GM19099 (cell line): ENCODE data around the gene LCN10.

ENCODE experiments used
- POLR2A ChIP-seq: IDR thresholded peaks from 3 replicates; pipeline ENCODE4 v1.6.1; 2011; ENCODE audit warnings: low read depth; ENCODE audit not compliant: insufficient read length; ENCODE audit errors: extremely low read depth

Gene LCN10

DNA sequence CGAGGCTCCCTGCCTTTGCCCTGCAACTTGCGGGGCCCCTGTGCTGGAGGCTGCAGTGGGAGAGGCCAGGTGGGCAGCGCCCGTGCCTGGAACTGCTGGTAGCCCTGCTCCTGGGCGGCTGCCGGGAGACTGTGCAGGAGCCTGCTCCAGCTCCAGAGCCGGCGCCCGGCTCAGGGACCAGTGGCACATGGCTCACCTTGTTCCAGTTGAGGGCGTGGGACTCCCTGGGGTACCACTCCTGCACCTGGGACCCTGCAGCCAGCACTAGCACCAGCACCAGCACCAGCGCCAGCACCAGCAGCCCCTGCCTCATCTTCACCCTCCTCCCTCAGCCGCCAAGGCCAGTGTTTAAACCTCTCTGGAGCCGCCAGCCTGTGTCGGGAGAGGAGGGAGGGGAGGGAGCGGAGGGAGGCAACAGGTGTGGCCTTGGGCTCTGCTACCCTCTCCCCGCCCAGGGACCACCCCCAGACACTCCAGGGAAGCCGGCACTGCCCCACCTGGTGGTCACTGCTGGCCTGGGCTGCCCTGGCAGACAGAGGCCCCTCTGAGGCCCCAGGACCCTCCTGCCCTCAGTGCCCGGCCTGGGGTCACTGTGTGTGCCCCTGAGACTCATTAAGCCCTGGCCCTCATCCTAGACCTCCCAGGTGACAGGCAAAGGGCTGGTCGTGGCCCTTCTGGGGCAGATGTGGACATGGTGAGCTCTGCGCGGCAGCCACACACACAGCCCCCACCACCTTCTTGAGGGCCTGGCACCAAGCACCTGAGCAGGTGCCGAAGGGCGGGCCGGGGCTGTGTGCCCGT, at the start of gene LCN10:
TSS of gene LCN10 (minus strand) at position 350 of the 801 bp plus-strand sequence. CDS start at position 313, 37 bp downstream.
- no peak for TF ChIP-seq POLR2A

DNA sequence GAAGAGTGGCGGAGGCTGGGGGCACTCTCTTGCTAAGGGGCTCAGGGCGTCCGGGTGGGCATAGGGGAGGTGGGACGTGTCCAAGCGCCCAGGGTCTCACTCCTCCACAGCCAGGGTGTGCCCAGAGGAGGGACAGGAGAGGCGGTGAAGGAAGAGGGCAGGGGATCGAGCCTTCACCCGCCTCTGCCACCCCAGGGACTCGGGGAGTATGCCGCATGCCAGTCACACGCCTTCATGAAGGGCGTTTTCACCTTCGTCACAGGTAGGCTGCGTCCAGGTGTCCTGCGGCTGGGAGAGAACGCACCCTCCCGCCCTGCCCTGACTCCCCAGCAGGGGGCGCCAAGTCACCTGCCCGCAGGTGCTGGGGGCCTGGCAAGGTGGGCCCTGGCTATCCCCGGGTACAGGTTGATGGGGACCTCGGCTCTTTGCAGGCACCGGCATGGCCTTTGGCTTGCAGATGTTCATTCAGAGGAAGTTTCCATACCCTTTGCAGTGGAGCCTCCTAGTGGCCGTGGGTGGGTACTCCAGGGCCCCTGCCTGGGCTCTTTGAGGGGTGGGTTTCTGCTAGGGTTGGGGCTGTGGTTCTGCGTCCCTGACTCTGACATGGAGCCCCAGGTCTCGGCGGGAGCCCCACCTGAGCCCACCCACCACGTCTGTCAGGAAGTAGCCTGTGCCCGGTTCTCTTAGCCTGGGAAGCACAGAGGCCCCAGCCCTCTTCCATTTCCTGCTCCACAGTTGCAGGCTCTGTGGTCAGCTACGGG, 49.0 kb upstream of the LCN10 start:
- TF ChIP-seq POLR2A, result no peak

- peak; percentile 71 for TF ChIP-seq POLR2A
These were observed 48.1 kb upstream of the LCN10 start, which contains the start of gene TMEM141 for GRCh38 chr9:136790640-136791515. TMEM141 (plus strand) TSS chr9:136791344; CDS start chr9:136791371, 27 bp downstream.

- no peak for TF ChIP-seq POLR2A
These were observed 46.8 kb upstream of the LCN10 start for GRCh38 chr9:136789523-136789937.

DNA sequence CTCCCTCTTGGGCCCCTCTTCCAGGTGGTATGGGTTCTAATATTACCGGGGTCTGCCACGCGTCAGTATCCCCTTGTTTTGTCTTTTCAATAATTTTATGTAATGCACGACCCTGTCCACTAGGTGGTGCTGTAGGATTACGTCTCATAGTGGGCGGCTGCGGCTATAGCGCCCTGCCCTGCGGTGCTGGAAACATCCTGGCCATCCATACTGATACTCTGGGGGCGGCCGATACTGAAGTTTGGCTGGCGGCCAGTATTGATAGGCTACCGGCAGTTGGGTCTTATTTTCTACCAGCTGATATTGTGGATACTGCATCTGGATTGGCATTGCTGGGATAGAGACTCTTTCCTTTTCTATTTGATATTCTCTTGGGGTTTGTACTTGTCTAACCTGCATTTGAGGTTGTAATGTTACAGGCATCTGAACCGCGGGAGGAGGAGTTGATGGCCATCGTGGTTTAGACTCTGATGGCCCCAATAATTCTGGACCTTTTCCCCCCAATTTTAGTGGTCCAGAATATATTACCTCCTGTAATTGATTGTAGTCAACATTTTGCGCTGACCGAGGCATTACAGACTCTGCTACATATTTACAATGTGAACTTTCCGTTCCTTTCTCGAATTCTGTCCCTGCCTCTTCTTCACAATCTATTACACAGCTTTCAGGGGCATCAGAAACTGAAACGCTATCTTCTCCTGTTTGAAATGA, 45.1 kb upstream of the LCN10 start:
- TF ChIP-seq POLR2A, result no peak

GRCh38 chr9:136786451-136786850, 43.7 kb upstream of the LCN10 start:
- TF ChIP-seq POLR2A, result no peak

- TF ChIP-seq POLR2A, result no peak
These were observed 42.2 kb upstream of the LCN10 start for GRCh38 chr9:136784997-136785361.

DNA sequence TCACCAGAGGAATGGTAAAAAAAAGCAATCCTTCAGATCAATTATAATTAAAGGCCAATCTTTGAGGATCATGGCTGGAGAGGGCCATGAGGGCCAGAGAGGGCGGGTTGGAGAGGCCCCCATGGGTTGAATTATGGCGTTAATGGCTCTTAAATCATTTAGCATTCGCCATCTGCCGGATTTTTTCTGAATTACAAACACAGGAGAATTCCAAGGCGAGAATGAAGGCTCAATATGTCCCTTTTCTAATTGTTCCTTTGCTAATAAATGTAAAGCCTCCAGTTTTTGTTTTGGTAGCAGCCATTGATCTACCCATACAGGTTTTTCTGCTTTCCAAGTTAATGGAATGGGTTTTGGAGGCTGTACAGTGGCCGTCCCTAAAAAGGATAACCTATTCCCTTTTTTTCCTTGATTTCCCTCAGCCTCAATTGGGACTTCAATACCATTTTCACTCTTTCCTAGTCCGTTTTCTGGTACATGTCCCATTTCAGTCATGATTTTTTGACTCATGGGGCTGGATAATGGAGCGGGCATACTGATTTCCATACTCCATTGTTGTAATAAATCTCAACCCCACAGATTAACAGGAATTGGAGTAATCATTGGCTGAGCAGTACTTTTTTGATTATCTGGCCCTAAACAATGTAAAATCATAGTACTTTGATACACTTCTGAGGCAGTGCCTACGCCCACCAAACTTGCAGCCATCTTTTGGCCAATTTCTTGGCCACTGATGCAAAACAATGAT, 41.7 kb upstream of the LCN10 start:
- no peak for TF ChIP-seq POLR2A

DNA sequence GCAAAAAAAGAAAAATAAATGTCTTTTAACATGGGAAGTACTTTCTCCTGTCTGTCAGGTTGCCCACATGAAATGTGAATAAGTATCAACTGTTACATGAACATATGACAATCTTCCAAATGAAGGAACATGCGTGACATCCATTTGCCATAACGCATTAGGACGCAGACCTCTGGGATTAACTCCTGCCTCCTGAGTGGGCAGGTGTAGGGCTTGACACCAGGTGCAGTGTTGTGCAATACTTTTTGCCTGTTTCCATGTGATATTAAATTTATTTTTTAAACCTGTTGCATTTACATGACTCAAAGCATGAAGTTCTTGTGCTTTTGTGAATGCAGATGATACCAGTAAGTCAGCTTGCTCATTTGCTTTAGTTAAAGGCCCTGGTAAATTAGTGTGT, 39.7 kb upstream of the LCN10 start:
- TF ChIP-seq POLR2A, result no peak

- TF ChIP-seq POLR2A, result no peak
These were observed 37.1 kb upstream of the LCN10 start for GRCh38 chr9:136779808-136780207.

DNA sequence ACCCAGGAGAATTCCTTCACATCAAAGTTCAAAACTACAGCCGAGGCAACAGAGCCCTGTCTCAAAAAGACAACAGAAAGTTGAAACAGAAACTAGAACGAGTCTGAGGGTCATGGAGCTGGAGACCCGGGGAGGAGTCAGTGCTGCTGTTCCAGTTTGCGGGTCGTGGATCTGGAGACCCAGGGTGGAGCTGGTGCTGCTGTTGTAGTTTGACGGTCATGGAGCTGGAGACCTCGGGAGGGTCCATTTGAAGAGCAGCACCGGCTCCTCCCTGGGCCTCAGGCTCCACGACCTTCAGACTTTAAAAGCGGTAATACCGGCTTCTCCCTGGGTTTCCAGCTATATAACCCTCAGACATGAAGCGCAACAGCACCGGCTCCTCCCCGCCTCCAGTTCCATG, 34.6 kb upstream of the LCN10 start:
- no peak for TF ChIP-seq POLR2A

GRCh38 chr9:136776947-136777346, 34.2 kb upstream of the LCN10 start:
- TF ChIP-seq POLR2A, result no peak

GRCh38 chr9:136775191-136775590, 32.5 kb upstream of the LCN10 start:
- no peak for TF ChIP-seq POLR2A
